GM19023 (cell line): ENCODE results near the gene NAGA.
"Not testable (repeated sequence)": the region's sequence is repeated elsewhere in the genome, so short reads cannot be mapped to it uniquely, and the experiment has no call there.

Experiments
- ATAC-seq: cut with Tn5 transposase; IDR thresholded peaks from one replicate; pipeline ENCODE4 v1.9.1; 2021; ENCODE audit warnings: mild to moderate bottlenecking, moderate library complexity; ENCODE audit not compliant: unreplicated experiment

Gene NAGA

GRCh38 chr22:42076764-42077485 lies 6.3 kb upstream of the NAGA start:
- no peak for ATAC-seq

GRCh38 chr22:42074846-42075676 lies 4.4 kb upstream of the NAGA start:
- no peak for ATAC-seq

- ATAC-seq, result no peak
Measured at GRCh38 chr22:42074132-42074811, 3.7 kb upstream of the NAGA start, which contains the start of gene PHETA2. PHETA2 (plus strand) TSS chr22:42074248; CDS start chr22:42077294, 3,046 bp downstream.

GRCh38 chr22:42073621-42074041 lies 3.0 kb upstream of the NAGA start:
- no peak for ATAC-seq

GRCh38 chr22:42072606-42073330 lies 2.2 kb upstream of the NAGA start:
- ATAC-seq, result no peak

GRCh38 chr22:42071508-42071907 lies 896 bp upstream of the NAGA start:
- ATAC-seq, result not testable (repeated sequence)

GRCh38 chr22:42069801-42070516 lies 653 bp downstream of the NAGA start:
- no peak for ATAC-seq

- ATAC-seq, result no peak
Measured at GRCh38 chr22:42068291-42068690, 2.3 kb downstream of the NAGA start.

GRCh38 chr22:42067671-42068251 lies 2.9 kb downstream of the NAGA start:
- no peak for ATAC-seq

- ATAC-seq, result no peak
Measured at GRCh38 chr22:42066937-42067336, 3.7 kb downstream of the NAGA start.

- no peak for ATAC-seq
Measured at GRCh38 chr22:42066126-42066761, 4.4 kb downstream of the NAGA start.

GRCh38 chr22:42065438-42066125 lies 5.0 kb downstream of the NAGA start:
- no peak for ATAC-seq

- no peak for ATAC-seq
Measured at GRCh38 chr22:42064629-42065028, 6.0 kb downstream of the NAGA start.

- no peak for ATAC-seq
Measured at GRCh38 chr22:42062506-42063170, 8.0 kb downstream of the NAGA start.

GRCh38 chr22:42061041-42061440 lies 9.6 kb downstream of the NAGA start:
- ATAC-seq, result no peak

- no peak for ATAC-seq
Measured at GRCh38 chr22:42060489-42060888, 10.1 kb downstream of the NAGA start.

GRCh38 chr22:42056757-42057511 lies 13.7 kb downstream of the NAGA start:
- ATAC-seq, result no peak

- no peak for ATAC-seq
Measured at GRCh38 chr22:42052765-42053164, 17.8 kb downstream of the NAGA start.
